Liver (tissue), 9 donors: ENCODE data around the gene DYSF. TPM values are rescaled to one million over a fixed set of nuclear protein-coding genes. Genes with fewer than 3 reads are reported as not detected.

Experiments used
- DNase-seq: peaks from one replicate; pipeline ENCODE4 v3.0.0-alpha.2; 2017; ENCODE audit warnings: low spot score
- H3K27ac ChIP-seq, 2 donors: one replicate each; pipeline ENCODE4 v1.7.0; 2013; ENCODE audit warnings: inconsistent platforms in 2 of 2, low read length in 2 of 2, control low read depth in 1 of 2, low read depth in 1 of 2, mild to moderate bottlenecking in 1 of 2
- H3K27me3 ChIP-seq, 4 donors: one replicate each; pipeline versions ENCODE4 v1.6.1 to v1.7.0; 2013; ENCODE audit warnings: low read length in 3 of 4, inconsistent platforms in 1 of 4, mild to moderate bottlenecking in 1 of 4, moderate library complexity in 1 of 4; ENCODE audit not compliant: control insufficient read depth in 4 of 4, insufficient read depth in 4 of 4
- H3K36me3 ChIP-seq, 4 donors: one replicate each; pipeline versions ENCODE4 v1.6.1 to v1.7.0; 2013; ENCODE audit warnings: low read length in 3 of 4, mild to moderate bottlenecking in 3 of 4, low read depth in 1 of 4, moderate library complexity in 1 of 4; ENCODE audit not compliant: control insufficient read depth in 4 of 4, insufficient read depth in 3 of 4
- H3K4me1 ChIP-seq, 4 donors: one replicate each; pipeline versions ENCODE4 v1.6.1 to v1.7.0; 2013; ENCODE audit warnings: low read length in 3 of 4, mild to moderate bottlenecking in 3 of 4, moderate library complexity in 1 of 4; ENCODE audit not compliant: control insufficient read depth in 4 of 4, insufficient read depth in 4 of 4
- H3K4me3 ChIP-seq, 3 donors: one replicate each; pipeline versions ENCODE4 v1.6.1 to v1.7.0; 2013; ENCODE audit warnings: low read length in 3 of 3, control low read depth in 1 of 3, low read depth in 1 of 3, mild to moderate bottlenecking in 1 of 3
- H3K9ac ChIP-seq, 2 donors: one replicate each; pipeline ENCODE4 v1.7.0; 2013; ENCODE audit warnings: low read length in 2 of 2, mild to moderate bottlenecking in 2 of 2, moderate library complexity in 2 of 2, control low read depth in 1 of 2, low read depth in 1 of 2
- H3K9me3 ChIP-seq, 4 donors: one replicate each; pipeline versions ENCODE4 v1.6.1 to v1.7.0; 2013; ENCODE audit warnings: low read length in 3 of 4; ENCODE audit not compliant: control insufficient read depth in 4 of 4
- ATF3 ChIP-seq: IDR thresholded peaks from 2 replicates; pipeline ENCODE4 v1.6.1; 2016; ENCODE audit warnings: antibody characterized with exemption
- CTCF ChIP-seq: fragments of 150-350 bp; IDR thresholded peaks from 2 replicates; pipeline ENCODE4 v1.5.1; 2017; ENCODE audit warnings: improper control_type of control experiment, low read depth, low read length; ENCODE audit not compliant: missing input control
- EGR1 ChIP-seq, 2 donors: IDR thresholded peaks; 2 replicates each; pipeline ENCODE4 v1.6.1; 2016 to 2018; ENCODE audit warnings: antibody characterized with exemption in 2 of 2, low read depth in 2 of 2
- FOXA1 ChIP-seq: IDR thresholded peaks from 2 replicates; pipeline ENCODE4 v1.6.1; 2016; ENCODE audit warnings: antibody characterized with exemption
- FOXA2 ChIP-seq: IDR thresholded peaks from 2 replicates; pipeline ENCODE4 v1.6.1; 2016; ENCODE audit warnings: antibody characterized with exemption
- GABPA ChIP-seq, 2 donors: IDR thresholded peaks in 1 of 2; conservative IDR thresholded peaks in 1 of 2; 2 replicates each; pipeline ENCODE4 v1.6.1; 2016; ENCODE audit warnings: antibody characterized with exemption in 2 of 2, mild to moderate bottlenecking in 1 of 2, moderate library complexity in 1 of 2
- HNF4A ChIP-seq, 2 donors: conservative IDR thresholded peaks; 2 replicates each; pipeline ENCODE4 v1.6.1; 2016; ENCODE audit warnings: antibody characterized with exemption in 2 of 2, mild to moderate bottlenecking in 2 of 2
- HNF4G ChIP-seq: IDR thresholded peaks from 2 replicates; pipeline ENCODE4 v1.6.1; 2016; ENCODE audit warnings: antibody characterized with exemption
- JUND ChIP-seq, 2 donors: IDR thresholded peaks; 2 replicates each; pipeline ENCODE4 v1.6.1; 2016; ENCODE audit warnings: antibody characterized with exemption in 2 of 2
- MAX ChIP-seq: IDR thresholded peaks from 2 replicates; pipeline ENCODE4 v1.6.1; 2016; ENCODE audit warnings: antibody characterized with exemption
- NR2F2 ChIP-seq: IDR thresholded peaks from 2 replicates; pipeline ENCODE4 v1.6.1; 2016; ENCODE audit warnings: antibody characterized with exemption
- RAD21 ChIP-seq, 2 donors: IDR thresholded peaks; 2 replicates each; pipeline ENCODE4 v1.6.1; 2016; ENCODE audit warnings: antibody characterized with exemption in 2 of 2, mild to moderate bottlenecking in 2 of 2
- REST ChIP-seq: IDR thresholded peaks from 2 replicates; pipeline ENCODE4 v1.6.1; 2016; ENCODE audit warnings: antibody characterized with exemption, mild to moderate bottlenecking
- RXRA ChIP-seq, 2 donors: IDR thresholded peaks; 2 replicates each; pipeline ENCODE4 v1.6.1; 2017 to 2018; ENCODE audit warnings: antibody characterized with exemption in 2 of 2, mild to moderate bottlenecking in 1 of 2
- SP1 ChIP-seq: IDR thresholded peaks from 2 replicates; pipeline ENCODE4 v1.6.1; 2018; ENCODE audit warnings: antibody characterized with exemption, mild to moderate bottlenecking
- TAF1 ChIP-seq: conservative IDR thresholded peaks from 2 replicates; pipeline ENCODE4 v1.6.1; 2016; ENCODE audit warnings: antibody characterized with exemption, mild to moderate bottlenecking
- YY1 ChIP-seq: IDR thresholded peaks from 2 replicates; pipeline ENCODE4 v1.6.1; 2016; ENCODE audit warnings: antibody characterized with exemption, mild to moderate bottlenecking
- ZBTB33 ChIP-seq: IDR thresholded peaks from 2 replicates; pipeline ENCODE4 v1.6.1; 2016; ENCODE audit warnings: antibody characterized with exemption
- WGBS: extraction: QIAGEN DNeasy Blood & Tissue Kit; methylation state at CpG from one replicate; pipeline ENCODE4 v1.1.7; 2013; 5-methylcytosine and 5-hydroxymethylcytosine counted together
- polyA plus RNA-seq, 2 donors: library from polyadenylated mRNA; stranded (reverse) in 1 of 2; unstranded in 1 of 2; fragments of 200-250 nt in 1 of 2; fragments of >200 nt in 1 of 2; fragmentation: Nextera tagmentation in 1 of 2; extraction: Ambion mirVana in 1 of 2; gene quantifications; one replicate each; pipeline versions ENCODE4 v1.2.1 to v1.2.3, GENCODE V29; 2013 to 2015
- total RNA-seq, 2 donors: library from RNA; depleted of rRNA; stranded (reverse); fragments of >200 nt; gene quantifications; one replicate each; pipeline ENCODE4 v1.2.3, GENCODE V29; 2014
- donor health status: healthy.
- donor health status: healthy.
- donor health status: healthy.
- donor health status: healthy.
- donor health status: healthy.

Gene DYSF
- total and polyA plus RNA-seq, 4 donors: 8.5 to 20.8 (median 13.6) TPM

GRCh38 chr2:71506222-71507153 lies 53.1 kb downstream of the DYSF start:
- TF ChIP-seq EGR1 (IDR thresholded peaks at IDR 0.05; ENCODE audit: low read depth in 2 of 2): no peak
- no peak for TF ChIP-seq REST
- no peak for TF ChIP-seq RXRA (IDR thresholded peaks at IDR 0.05)
- no peak for TF ChIP-seq SP1
- TF ChIP-seq TAF1: no peak
- no peak for TF ChIP-seq ATF3
- no peak for TF ChIP-seq FOXA2
- TF ChIP-seq NR2F2: no peak
- no peak for TF ChIP-seq YY1
- TF ChIP-seq HNF4G: no peak
- TF ChIP-seq GABPA (IDR thresholded peaks at IDR 0.05 in 1 of 2, conservative IDR thresholded peaks at IDR 0.05 in 1 of 2): no peak
- no peak for TF ChIP-seq RAD21 (IDR thresholded peaks at IDR 0.05)
- TF ChIP-seq JUND (IDR thresholded peaks at IDR 0.05): no peak
- no peak for TF ChIP-seq FOXA1
- no peak for TF ChIP-seq CTCF
- no peak for TF ChIP-seq MAX
- no peak for TF ChIP-seq ZBTB33
- no peak for TF ChIP-seq HNF4A (conservative IDR thresholded peaks at IDR 0.05)
- Histone ChIP-seq H3K4me1 (peaks cover 0 to 5% (median 0%) of the 10 kb centered on the region in 4 donors), H3K27me3 (no peaks in the 10 kb centered on the region), H3K9ac (no peak overlapping the region), H3K9me3 (no peaks in the 10 kb centered on the region), H3K4me3 (no peak overlapping the region), H3K36me3 (no peaks in the 10 kb centered on the region), H3K27ac (no peak overlapping the region)
- WGBS: 84% methylated on average over 20 of the region's 20 CpGs
- DNase-seq: no peak
